Endometrial microvascular endothelial cells (primary cell): Measurements from ENCODE around the gene MYLK4. TPM values are rescaled to one million over a fixed set of nuclear protein-coding genes. Genes with fewer than 3 reads are reported as not detected.

Experiments
- in situ Hi-C: cut with HindIII; loops from 2 replicates; pipeline ENCODE4 v1.10.0; 2017; ENCODE audit warnings: low sequenced_read_pairs, low pct_unique_long_range_greater_than_20kb; ENCODE audit errors: inconsistent ontology term
- total RNA-seq: library from RNA; depleted of rRNA; stranded (reverse); fragments of >200 nt; gene quantifications from one replicate; pipeline ENCODE4 v1.2.3, GENCODE V29; 2015; ENCODE audit errors: inconsistent ontology term

MYLK4 gene
- total RNA-seq = 0.56 TPM

GRCh38 chr6:2750832-2751231, at the start of gene MYLK4:
Gene MYLK4 (minus strand): TSS chr6:2750922. CDS start chr6:2749294, 1,628 bp downstream.
- in situ Hi-C loops = no loop called here

- in situ Hi-C loops = no loop called here
These were observed 49.3 kb upstream of the MYLK4 start for GRCh38 chr6:2799936-2800527.

DNA sequence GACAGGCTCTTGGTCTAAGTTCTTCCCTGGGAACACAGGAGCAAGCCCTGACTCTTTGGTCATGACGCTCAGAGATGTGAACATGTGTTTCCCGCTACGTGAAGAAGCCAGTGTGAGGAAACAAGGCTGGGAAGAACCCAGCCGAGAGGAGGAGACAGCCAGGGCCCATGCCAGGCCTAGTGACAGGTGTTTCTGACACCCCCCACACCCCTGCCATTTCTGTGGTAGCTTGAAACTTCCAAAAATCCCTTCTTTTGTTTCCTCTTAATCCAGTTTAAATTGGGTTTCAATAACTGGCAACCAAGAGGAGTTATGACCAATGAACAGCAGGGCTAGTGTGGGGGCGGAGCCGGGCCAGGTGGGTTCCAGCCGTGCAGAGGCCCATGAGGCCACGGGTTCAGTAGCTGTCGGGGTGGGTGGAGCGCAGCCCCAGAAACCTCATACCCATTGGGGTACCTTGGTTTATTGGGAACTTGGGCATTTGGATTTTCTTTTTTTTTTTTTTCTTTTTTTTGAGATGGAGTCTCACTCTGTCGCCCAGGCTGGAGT, 47.9 kb upstream of the MYLK4 start:
- in situ Hi-C loops = no loop called here

DNA sequence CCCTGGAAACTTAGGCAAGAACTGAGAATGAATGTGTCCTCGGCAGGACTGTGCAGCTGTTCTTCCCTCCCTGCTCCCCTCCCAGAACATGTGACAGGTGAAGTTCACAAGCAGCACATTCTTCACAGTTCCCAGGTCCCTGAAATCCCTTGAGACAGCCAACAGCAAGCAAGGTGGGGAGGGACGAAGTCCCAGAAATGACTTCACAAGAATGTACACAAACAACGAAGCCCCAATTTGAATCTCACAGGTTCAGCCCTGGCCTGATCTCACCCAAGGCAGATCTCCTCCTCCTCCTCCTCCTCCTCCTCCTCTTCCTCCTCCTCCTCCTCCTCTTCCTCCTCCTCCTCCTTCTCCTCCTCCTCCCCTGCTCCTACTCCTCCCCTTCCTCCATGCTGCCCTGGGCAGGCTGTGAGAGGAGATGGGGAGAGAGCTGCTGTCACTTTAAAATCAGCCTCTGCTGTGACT, 46.9 kb upstream of the MYLK4 start:
- in situ Hi-C loops = no loop called here

DNA sequence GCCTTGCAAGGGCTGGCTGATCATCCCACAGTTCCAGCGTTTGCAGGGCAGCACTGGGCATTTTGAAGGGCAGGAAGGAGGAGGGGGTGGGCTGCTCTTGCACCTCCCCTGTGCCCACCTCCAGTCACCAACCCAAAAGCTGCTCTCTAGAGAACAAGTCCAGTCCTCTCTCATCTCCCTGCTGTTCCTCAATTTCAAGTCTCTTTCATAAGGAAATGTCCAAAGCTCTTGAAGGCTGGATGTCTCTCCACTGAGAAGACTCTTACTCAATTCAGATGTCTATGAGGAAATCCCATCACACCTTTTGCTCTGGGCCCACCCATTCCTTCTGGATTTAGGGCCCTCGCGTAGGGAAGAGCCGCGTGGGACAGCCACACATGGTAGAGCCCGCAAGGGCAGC, 46.1 kb upstream of the MYLK4 start:
- in situ Hi-C loops = no loop called here

DNA sequence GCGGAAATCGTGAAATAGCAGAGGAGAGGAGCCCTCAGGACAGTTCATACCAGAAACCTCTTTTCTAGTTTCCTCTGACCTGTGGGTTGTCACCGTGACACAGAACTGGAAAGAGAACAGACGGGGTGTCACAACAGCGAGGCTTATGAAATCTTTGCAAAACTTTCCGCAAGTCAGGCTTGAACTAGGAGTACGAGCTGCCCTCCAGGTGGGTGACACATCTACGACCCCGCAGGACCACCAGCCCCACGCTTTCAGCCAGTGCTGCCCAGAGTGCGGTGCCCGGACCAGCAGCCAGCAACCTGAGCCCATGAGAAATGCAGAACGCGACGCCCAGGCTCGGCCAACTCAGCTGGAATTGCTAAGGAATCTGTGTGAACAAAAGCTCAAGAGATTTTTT, 45.2 kb upstream of the MYLK4 start:
- in situ Hi-C loops = no loop called here

- in situ Hi-C loops = no loop called here
These were observed 44.4 kb upstream of the MYLK4 start for GRCh38 chr6:2795162-2795561.

GRCh38 chr6:2794171-2794730, 43.5 kb upstream of the MYLK4 start:
- in situ Hi-C loops = no loop called here

- in situ Hi-C loops = no loop called here
These were observed 42.9 kb upstream of the MYLK4 start for GRCh38 chr6:2793534-2794151.

GRCh38 chr6:2792330-2793110, 41.8 kb upstream of the MYLK4 start:
- in situ Hi-C loops = no loop called here

GRCh38 chr6:2791450-2791974, 40.8 kb upstream of the MYLK4 start:
- in situ Hi-C loops = no loop called here

DNA sequence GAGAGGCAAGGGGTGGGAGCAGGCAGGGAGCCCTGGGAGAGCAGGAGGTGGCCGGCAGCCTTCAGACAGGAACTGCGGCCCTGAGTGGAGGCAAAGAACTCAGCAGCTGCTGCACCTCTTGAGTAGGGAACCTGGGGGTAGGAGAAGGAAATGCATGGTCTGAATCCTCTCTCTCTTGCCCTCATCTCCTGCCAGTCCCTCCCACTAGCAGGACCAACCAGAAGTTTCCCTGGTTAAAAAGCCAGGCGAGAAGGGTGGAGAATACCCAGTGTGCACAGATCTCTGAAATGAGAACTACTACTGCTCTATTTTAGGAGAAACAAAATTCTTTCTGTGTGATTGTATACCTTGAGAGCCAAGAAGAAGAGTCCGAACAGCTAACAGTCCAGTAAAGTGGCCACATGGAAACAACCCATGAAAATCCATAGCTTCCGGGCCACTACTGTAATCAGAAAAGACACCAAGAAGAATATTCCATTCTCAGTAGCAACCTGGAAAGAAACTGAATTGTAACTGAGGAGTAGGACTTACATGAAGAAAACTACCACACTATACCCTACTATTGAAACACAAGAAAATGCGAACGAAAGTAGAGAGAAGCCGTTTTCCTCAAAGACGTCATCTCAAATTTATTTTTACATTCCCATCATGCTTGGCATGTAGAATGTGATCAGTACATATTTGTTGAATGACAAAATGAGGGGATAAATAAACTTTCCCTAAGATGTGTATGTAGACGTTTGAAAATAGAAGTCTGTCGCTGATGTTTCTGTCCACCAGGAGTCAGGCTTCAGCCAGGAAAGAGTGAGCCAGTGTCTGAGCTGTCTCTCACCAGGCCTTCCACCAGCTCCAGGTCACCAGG, 40.1 kb upstream of the MYLK4 start:
- in situ Hi-C loops = no loop called here

- in situ Hi-C loops = no loop called here
These were observed 35.5 kb upstream of the MYLK4 start for GRCh38 chr6:2786269-2786668.

DNA sequence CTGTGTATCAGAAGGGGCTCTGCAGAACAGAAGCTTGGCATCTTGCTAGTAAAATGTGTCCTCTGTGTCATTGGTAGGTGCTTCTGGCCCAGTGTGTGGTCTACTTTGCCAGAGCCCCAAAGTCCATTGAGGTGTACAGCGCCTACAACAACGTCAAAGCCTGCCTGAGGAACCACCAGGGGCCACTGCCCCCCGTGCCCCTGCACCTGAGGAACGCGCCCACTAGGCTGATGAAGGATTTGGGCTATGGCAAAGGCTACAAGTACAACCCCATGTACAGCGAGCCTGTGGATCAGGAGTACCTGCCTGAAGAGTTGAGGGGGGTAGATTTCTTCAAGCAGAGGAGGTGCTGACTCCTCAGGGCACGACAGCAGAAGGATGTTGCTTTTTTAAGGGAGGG, 34.2 kb upstream of the MYLK4 start:
- in situ Hi-C loops = no loop called here

DNA sequence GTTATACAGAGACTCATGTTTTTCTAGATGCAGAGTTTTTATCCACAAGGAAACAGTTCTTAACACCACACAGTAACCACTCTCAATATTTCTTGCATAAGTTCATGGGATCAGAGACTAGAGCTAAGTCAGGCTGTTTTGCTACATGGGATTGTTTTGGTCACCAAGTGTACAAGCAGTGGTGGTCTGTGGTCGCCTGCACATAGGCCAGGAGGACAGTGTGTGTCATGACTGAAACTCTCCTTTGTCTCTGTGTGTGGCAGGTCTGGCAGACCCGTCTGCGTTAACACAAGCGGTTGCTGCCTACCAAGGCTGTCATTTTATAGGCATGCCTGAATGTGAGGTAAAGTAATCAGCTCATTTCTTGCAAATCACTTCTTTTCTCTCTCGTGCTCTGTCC, 33.3 kb upstream of the MYLK4 start:
- in situ Hi-C loops = no loop called here

GRCh38 chr6:2783188-2783963, 32.7 kb upstream of the MYLK4 start:
- in situ Hi-C loops = no loop called here

DNA sequence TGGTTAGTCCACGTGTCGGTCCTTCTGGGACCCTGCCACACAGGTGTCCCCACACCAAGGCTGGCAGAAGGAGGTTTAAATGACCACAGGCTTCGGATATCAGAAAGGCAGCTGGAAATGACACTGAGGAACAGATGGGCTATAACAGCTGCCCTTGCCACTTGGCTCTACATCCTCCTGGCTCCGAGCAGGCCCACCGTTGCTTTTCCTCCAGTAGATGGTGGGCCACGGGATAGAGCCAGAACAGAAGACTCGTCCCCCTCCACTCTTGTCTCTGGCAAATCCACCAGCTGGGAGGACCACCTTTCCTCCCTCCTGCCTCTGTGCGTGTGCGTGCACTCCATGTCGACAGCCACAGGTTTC, 32.1 kb upstream of the MYLK4 start:
- in situ Hi-C loops = no loop called here

DNA sequence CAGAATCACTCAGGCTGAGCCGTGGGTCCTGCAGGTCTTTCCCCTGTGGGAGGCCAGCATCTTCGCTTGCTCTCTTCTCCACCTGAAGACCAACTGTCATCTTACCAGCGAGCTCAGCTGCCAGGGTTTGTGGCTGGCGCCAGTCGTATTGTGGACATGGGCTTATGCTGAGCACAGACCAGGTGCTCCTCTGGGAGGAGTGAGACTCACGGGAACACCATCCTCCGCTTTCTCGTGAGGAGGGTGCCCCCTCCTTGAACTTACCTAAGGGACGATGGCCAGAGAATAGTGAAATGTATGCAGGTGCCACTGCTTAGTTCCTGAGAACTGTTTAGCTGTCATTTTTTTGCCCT, 31.6 kb upstream of the MYLK4 start:
- in situ Hi-C loops = no loop called here
